GM23248 (cell line): ENCODE results near the gene PNMA6E. TPM values are rescaled to one million over a fixed set of nuclear protein-coding genes. Genes with fewer than 3 reads are reported as not detected.

Source experiments
- DNase-seq: peaks from one replicate; pipeline ENCODE4 v3.0.0-alpha.2; 2015
- H2AFZ ChIP-seq: fragments of 200-600 bp; sonication (generic); 2 replicates; pipeline ENCODE4 v1.6.1; 2016; ENCODE audit warnings: antibody characterized with exemption
- H3F3A ChIP-seq: fragments of 200-600 bp; sonication (generic); 2 replicates; pipeline ENCODE4 v1.6.1; 2016; ENCODE audit warnings: mild to moderate bottlenecking, antibody characterized with exemption, mixed run types; ENCODE audit not compliant: insufficient read depth
- H3K27ac ChIP-seq: fragments of 200-600 bp; sonication (generic); 2 replicates; pipeline ENCODE4 v1.5.1; 2016; ENCODE audit warnings: mild to moderate bottlenecking
- H3K27me3 ChIP-seq: fragments of 200-600 bp; sonication (generic); replicated peaks from 2 replicates; pipeline ENCODE4 v1.6.1; 2016; ENCODE audit warnings: mild to moderate bottlenecking; ENCODE audit not compliant: insufficient read depth
- H3K36me3 ChIP-seq: fragments of 200-600 bp; sonication (generic); 2 replicates; pipeline ENCODE4 v1.6.1; 2016; ENCODE audit warnings: low read depth, mild to moderate bottlenecking
- H3K4me1 ChIP-seq: fragments of 200-600 bp; sonication (generic); 2 replicates; pipeline ENCODE4 v1.6.1; 2016; ENCODE audit warnings: mild to moderate bottlenecking; ENCODE audit not compliant: insufficient read depth
- H3K4me2 ChIP-seq: fragments of 200-600 bp; sonication (generic); one replicate; pipeline ENCODE4 v1.6.1; 2016; ENCODE audit warnings: mild to moderate bottlenecking; ENCODE audit not compliant: unreplicated experiment
- H3K4me3 ChIP-seq: fragments of 200-600 bp; sonication (generic); 2 replicates; pipeline ENCODE4 v1.5.1; 2016; ENCODE audit warnings: mild to moderate bottlenecking
- H3K79me2 ChIP-seq: fragments of 200-600 bp; sonication (generic); 2 replicates; pipeline ENCODE4 v1.6.1; 2016; ENCODE audit warnings: mild to moderate bottlenecking; ENCODE audit not compliant: insufficient read depth
- H3K9ac ChIP-seq: fragments of 200-600 bp; sonication (generic); 2 replicates; pipeline ENCODE4 v1.6.1; 2016; ENCODE audit warnings: mild to moderate bottlenecking
- H3K9me2 ChIP-seq: fragments of 200-600 bp; sonication (generic); 2 replicates; pipeline ENCODE4 v1.6.1; 2016; ENCODE audit warnings: mixed run types, mild to moderate bottlenecking, moderate library complexity; ENCODE audit not compliant: insufficient read depth
- H3K9me3 ChIP-seq: fragments of 200-600 bp; sonication (generic); one replicate; pipeline ENCODE4 v1.6.1; 2017; ENCODE audit warnings: low read depth
- H4K20me1 ChIP-seq: fragments of 200-600 bp; sonication (generic); 2 replicates; pipeline ENCODE4 v1.6.0; 2016; ENCODE audit not compliant: insufficient read depth
- EZH2 ChIP-seq: fragments of 200-600 bp; sonication (generic); IDR thresholded peaks from 2 replicates; pipeline ENCODE4 v1.6.1; 2018; ENCODE audit warnings: antibody characterized with exemption, mild to moderate bottlenecking; ENCODE audit not compliant: insufficient read depth, poor library complexity, severe bottlenecking
- EZH2phosphoT487 ChIP-seq: fragments of 200-600 bp; sonication (generic); IDR thresholded peaks from 2 replicates; pipeline ENCODE4 v1.6.1; 2018; ENCODE audit warnings: antibody characterized with exemption, moderate library complexity, mild to moderate bottlenecking, low read depth; ENCODE audit not compliant: insufficient read depth
- WGBS, 2 experiments: methylation state at CpG; one replicate each; pipeline ENCODE4 v1.1.6; 2015 to 2017; ENCODE audit warnings: low lambda C conversion rate in 2 of 2, low coverage in 1 of 2; ENCODE audit errors: missing lambda C conversion rate in 2 of 2; 5-methylcytosine and 5-hydroxymethylcytosine counted together
- in situ Hi-C: fragments of 300-500 bp; cut with MboI; formaldehyde crosslinking; loops from 2 replicates; pipeline ENCODE4 v1.15.0; 2020
- polyA plus RNA-seq: library from polyadenylated mRNA; unstranded; fragments of >200 nt; fragmentation: Nextera tagmentation; extraction: Ambion mirVana; gene quantifications from 2 replicates; pipeline ENCODE4 v1.2.1, GENCODE V29; 2016
- total RNA-seq: library from RNA; depleted of rRNA; stranded (reverse); fragments of >200 nt; shearing (Covaris generic); gene quantifications from 2 replicates; pipeline ENCODE4 v1.2.3, GENCODE V29; 2014

Gene PNMA6E
- total and polyA plus RNA-seq, 2 experiments from 2014 or later: not detected

- Histone ChIP-seq H3K36me3 (no peaks in the 10 kb centered on the region), H3K4me3 (no peak overlapping the region), H3K27ac (no peak overlapping the region), H3K9ac (no peak overlapping the region), H3K79me2 (no peaks in the 10 kb centered on the region), H3F3A (no peaks in the 10 kb centered on the region), H3K9me2 (no peaks in the 10 kb centered on the region), H4K20me1 (no peaks in the 10 kb centered on the region), H3K4me2 (no peak overlapping the region), H2AFZ (no peak overlapping the region), H3K4me1 (no peaks in the 10 kb centered on the region), H3K27me3 (no peaks in the 10 kb centered on the region; the same call in none of the 2 replicates), H3K9me3 (no peaks in the 10 kb centered on the region)
- in situ Hi-C loops: no loop called here
- no peak for DNase-seq
- WGBS, 2 experiments: 76 to 77% methylated on average over 13 to 17 of the region's 23 CpGs
- no peak for TF ChIP-seq EZH2phosphoT487
- TF ChIP-seq EZH2: no peak
These were observed 11.9 kb upstream of the PNMA6E start for GRCh38 chrX:153412746-153413720.

GRCh38 chrX:153411988-153412574, 10.9 kb upstream of the PNMA6E start:
- Histone ChIP-seq H2AFZ (no peak overlapping the region), H3K4me1 (no peaks in the 10 kb centered on the region), H3K4me3 (no peak overlapping the region), H4K20me1 (no peaks in the 10 kb centered on the region), H3K9ac (no peak overlapping the region), H3K36me3 (no peaks in the 10 kb centered on the region), H3K79me2 (no peaks in the 10 kb centered on the region), H3K27ac (no peak overlapping the region), H3K4me2 (no peak overlapping the region), H3K27me3 (no peaks in the 10 kb centered on the region; the same call in none of the 2 replicates), H3K9me2 (no peaks in the 10 kb centered on the region), H3F3A (no peaks in the 10 kb centered on the region), H3K9me3 (no peaks in the 10 kb centered on the region)
- peak; percentile 23 for DNase-seq
- TF ChIP-seq EZH2phosphoT487 (no peak), EZH2 (no peak)
- in situ Hi-C loops: no loop called here
- whole genome bisulfite sequencing, 2 experiments: 47 to 49% methylated on average over 15 to 17 of the region's 17 CpGs

GRCh38 chrX:153411255-153411987, 10.3 kb upstream of the PNMA6E start, which contains the start of gene ZFP92:
ZFP92 (plus strand) TSS chrX:153411472; CDS start chrX:153418323, 6,851 bp downstream.
- H3K27ac ChIP-seq: no peak within 1 kb of the TSS
- no peaks in the 10 kb centered on the region for H3K4me1 ChIP-seq
- H4K20me1 ChIP-seq: no peaks in the 10 kb centered on the region
- peak within 1 kb of the TSS; percentile 35; the same call in 1 of the 2 replicates for H3K4me3 ChIP-seq
- no peaks in the 10 kb centered on the region for H3F3A ChIP-seq
- H3K36me3 ChIP-seq: no peaks in the 10 kb centered on the region
- no peaks in the 10 kb centered on the region for H3K9me3 ChIP-seq
- no peak within 1 kb of the TSS for H3K9ac ChIP-seq
- no peaks in the 10 kb centered on the region for H3K9me2 ChIP-seq
- no peaks in the 10 kb centered on the region for H3K79me2 ChIP-seq
- no peak within 1 kb of the TSS for H2AFZ ChIP-seq
- peak; percentile 5 for DNase-seq
- TF ChIP-seq EZH2phosphoT487 (no peak), EZH2 (peak; percentile 28)
- in situ Hi-C loops: no loop called here
- no peak within 1 kb of the TSS for H3K4me2 ChIP-seq
- H3K27me3 ChIP-seq: no peaks in the 10 kb centered on the region; the same call in none of the 2 replicates
- 0 to 5% methylated on average over 1 to 25 of the region's 75 CpGs for WGBS, 2 experiments

- no peak for DNase-seq
- peak overlapping the region; percentile 35; the same call in 1 of the 2 replicates for H3K4me3 ChIP-seq
- H3K9ac ChIP-seq: no peak overlapping the region
- no peaks in the 10 kb centered on the region for H3K9me2 ChIP-seq
- H3K4me2 ChIP-seq: no peak overlapping the region
- TF ChIP-seq EZH2phosphoT487: no peak
- TF ChIP-seq EZH2: peak; percentile 66
- H3K9me3 ChIP-seq: no peaks in the 10 kb centered on the region
- no peaks in the 10 kb centered on the region for H3K79me2 ChIP-seq
- no peaks in the 10 kb centered on the region for H3K36me3 ChIP-seq
- H3K27me3 ChIP-seq: no peaks in the 10 kb centered on the region; the same call in none of the 2 replicates
- H2AFZ ChIP-seq: no peak overlapping the region
- no peak overlapping the region for H3K27ac ChIP-seq
- H4K20me1 ChIP-seq: no peaks in the 10 kb centered on the region
- no peaks in the 10 kb centered on the region for H3K4me1 ChIP-seq
- in situ Hi-C loops: no loop called here
- H3F3A ChIP-seq: no peaks in the 10 kb centered on the region
- 51 to 60% methylated on average over 8 to 12 of the region's 12 CpGs for WGBS, 2 experiments
These were observed 9.7 kb upstream of the PNMA6E start for GRCh38 chrX:153410888-153411254.
